Measurements from ENCODE around the gene MPZL3.

MPZL3 gene

GRCh38 chr11:118231461-118231860 is 20.7 kb downstream of the MPZL3 start:
- no peak for DNase-seq

GRCh38 chr11:118230088-118230487 is 22.1 kb downstream of the MPZL3 start:
- no peak for DNase-seq

GRCh38 chr11:118229274-118229847 is 22.8 kb downstream of the MPZL3 start:
- DNase-seq = no peak

GRCh38 chr11:118227865-118228785 is 24.0 kb downstream of the MPZL3 start:
- DNase-seq = no peak

GRCh38 chr11:118226781-118227180 is 25.4 kb downstream of the MPZL3 start:
- DNase-seq = no peak

- DNase-seq = no peak
Observed at GRCh38 chr11:118226296-118226695, 25.9 kb downstream of the MPZL3 start.

GRCh38 chr11:118224511-118225188 is 27.5 kb downstream of the MPZL3 start, which contains the start of gene JAML:
Gene JAML (minus strand): TSS chr11:118225011. CDS start chr11:118214866, 10,145 bp downstream.
- DNase-seq = no peak

GRCh38 chr11:118223992-118224391 is 28.2 kb downstream of the MPZL3 start:
- DNase-seq = no peak

GRCh38 chr11:118223570-118223969 is 28.6 kb downstream of the MPZL3 start:
- DNase-seq = no peak

GRCh38 chr11:118222437-118222836 is 29.7 kb downstream of the MPZL3 start:
- DNase-seq = no peak

GRCh38 chr11:118221419-118221818 is 30.7 kb downstream of the MPZL3 start:
- no peak for DNase-seq

GRCh38 chr11:118219732-118220131 is 32.4 kb downstream of the MPZL3 start:
- no peak for DNase-seq

GRCh38 chr11:118219244-118219643 is 32.9 kb downstream of the MPZL3 start:
- DNase-seq = no peak

- DNase-seq = no peak
Observed at GRCh38 chr11:118217575-118217974, 34.6 kb downstream of the MPZL3 start.

GRCh38 chr11:118216621-118217481 is 35.3 kb downstream of the MPZL3 start:
- DNase-seq = no peak

- no peak for DNase-seq
Observed at GRCh38 chr11:118215765-118216164, 36.4 kb downstream of the MPZL3 start.

- DNase-seq = no peak
Observed at GRCh38 chr11:118215262-118215661, 36.9 kb downstream of the MPZL3 start.

- DNase-seq = no peak
Observed at GRCh38 chr11:118214210-118214914, 37.8 kb downstream of the MPZL3 start.

- no peak for DNase-seq
Observed at GRCh38 chr11:118213781-118214180, 38.4 kb downstream of the MPZL3 start.

- no peak for DNase-seq
Observed at GRCh38 chr11:118213201-118213600, 39.0 kb downstream of the MPZL3 start.

- DNase-seq = no peak
Observed at GRCh38 chr11:118212781-118213191, 39.4 kb downstream of the MPZL3 start.

- DNase-seq = no peak
Observed at GRCh38 chr11:118212131-118212725, 39.9 kb downstream of the MPZL3 start.
